B cell (primary cell): Measurements from ENCODE around the gene ZNF761. TPM values are rescaled to one million over a fixed set of nuclear protein-coding genes. Genes with fewer than 3 reads are reported as not detected.

Experiments used
- ATAC-seq: fragments of 200-7000 bp; cut with Tn5 transposase; one replicate; pipeline ENCODE4 v1.10.0; 2021; ENCODE audit warnings: low read depth, mild to moderate bottlenecking, moderate number of reproducible peaks, moderate library complexity
- CTCF ChIA-PET: fragments of 350-600 bp; sonication (Branson Sonifier 250); formaldehyde crosslinking; loops from one replicate; lab custom pipeline; 2021; ENCODE audit warnings: antibody characterized with exemption, inconsistent platforms; lab: Charles Lee
- POLR2A ChIA-PET: fragments of 350-600 bp; sonication (Branson Sonifier 250); formaldehyde crosslinking; loops from one replicate; lab custom pipeline; 2021; ENCODE audit warnings: antibody characterized with exemption; lab: Charles Lee
- DNase-seq: peaks from one replicate; pipeline ENCODE4 v3.0.0; 2013
- H2AFZ ChIP-seq: 2 replicates; pipeline ENCODE4 v1.6.1; 2012; ENCODE audit warnings: mild to moderate bottlenecking, low read depth, low read length; ENCODE audit not compliant: insufficient read depth, poor library complexity, severe bottlenecking
- H3K27ac ChIP-seq, 2 donors: 1 replicate in 1 of 2; 2 replicates in 1 of 2; pipeline ENCODE4 v1.5.1; 2012 to 2013; ENCODE audit warnings: low read length in 2 of 2, mild to moderate bottlenecking in 2 of 2, moderate library complexity in 1 of 2
- H3K27me3 ChIP-seq, 4 experiments: fragments of 200-600 bp in 1 of 4; sonication (generic) in 1 of 4; replicated peaks in 1 of 4; 1 replicate in 2 of 4; 2 replicates in 2 of 4; pipeline versions ENCODE4 v1.6.1 to v1.7.0; 2013 to 2016; ENCODE audit warnings: low read length in 3 of 4, mild to moderate bottlenecking in 2 of 4, mixed read lengths in 1 of 4, moderate library complexity in 1 of 4; ENCODE audit not compliant: insufficient read depth in 4 of 4, control insufficient read depth in 3 of 4; ENCODE audit errors: control extremely low read depth in 1 of 4
- H3K36me3 ChIP-seq, 2 experiments: replicated peaks in 1 of 2; 1 replicate in 1 of 2; 2 replicates in 1 of 2; pipeline versions ENCODE4 v1.6.1 to v1.7.1; 2013; ENCODE audit warnings: low read length in 1 of 2; ENCODE audit not compliant: insufficient read depth in 2 of 2, control insufficient read depth in 1 of 2; ENCODE audit errors: control extremely low read depth in 1 of 2, extremely low read depth in 1 of 2
- H3K4me1 ChIP-seq, 2 donors: fragments of 200-600 bp in 1 of 2; sonication (generic) in 1 of 2; 1 replicate in 1 of 2; 2 replicates in 1 of 2; pipeline versions ENCODE4 v1.5.1 to v1.6.1; 2013 to 2017; ENCODE audit warnings: low read length in 2 of 2; ENCODE audit not compliant: control insufficient read depth in 2 of 2, insufficient read depth in 2 of 2
- H3K4me2 ChIP-seq: replicated peaks from 2 replicates; pipeline ENCODE3; 2012; ENCODE audit warnings: mild to moderate bottlenecking, low read depth, low read length; ENCODE audit not compliant: poor library complexity, severe bottlenecking
- H3K4me3 ChIP-seq, 5 experiments: fragments of 200-600 bp in 1 of 5; sonication (generic) in 1 of 5; 1 replicate in 3 of 5; 2 replicates in 2 of 5; pipeline versions ENCODE4 v1.5.1 to v1.7.0; 2011 to 2016; ENCODE audit warnings: low read length in 4 of 5, mild to moderate bottlenecking in 4 of 5, low read depth in 2 of 5, control low read depth in 1 of 5, moderate library complexity in 1 of 5; ENCODE audit not compliant: insufficient read depth in 1 of 5; ENCODE audit errors: control extremely low read depth in 1 of 5, extremely low read depth in 1 of 5
- H3K79me2 ChIP-seq: fragments of 200-600 bp; sonication (generic); one replicate; pipeline ENCODE4 v1.6.0; 2016; ENCODE audit warnings: low read length; ENCODE audit not compliant: control insufficient read depth, insufficient read depth
- H3K9ac ChIP-seq: fragments of 200-600 bp; sonication (generic); 2 replicates; pipeline ENCODE4 v1.6.1; 2017; ENCODE audit warnings: mild to moderate bottlenecking, low read length, moderate library complexity
- H3K9me3 ChIP-seq, 3 donors: one replicate each; pipeline versions ENCODE4 v1.6.1 to v1.7.1; 2013; ENCODE audit warnings: low read length in 2 of 3; ENCODE audit not compliant: control insufficient read depth in 2 of 3, insufficient read depth in 1 of 3; ENCODE audit errors: control extremely low read depth in 1 of 3
- H4K20me1 ChIP-seq: 2 replicates; pipeline ENCODE4 v1.6.0; 2012; ENCODE audit warnings: mild to moderate bottlenecking, low read length; ENCODE audit not compliant: insufficient read depth, control insufficient read depth, poor library complexity, severe bottlenecking
- H3K27ac Mint-ChIP-seq: one replicate; pipeline ENCODE4 v1.8.0; 2021; ENCODE audit warnings: mixed read lengths
- H3K27me3 Mint-ChIP-seq: one replicate; pipeline ENCODE4 v1.8.0; 2021; ENCODE audit warnings: mixed read lengths
- H3K4me1 Mint-ChIP-seq: one replicate; pipeline ENCODE4 v1.8.0; 2021; ENCODE audit warnings: mixed read lengths
- H3K4me3 Mint-ChIP-seq: one replicate; pipeline ENCODE4 v1.8.0; 2021; ENCODE audit warnings: mixed read lengths
- H3K9me3 Mint-ChIP-seq: one replicate; pipeline ENCODE4 v1.8.0; 2022; ENCODE audit warnings: mixed read lengths; ENCODE audit not compliant: insufficient read depth
- CTCF ChIP-seq: fragments of 200-600 bp; IDR thresholded peaks from one replicate; pipeline ENCODE4 v1.8.0; 2022; ENCODE audit warnings: antibody characterized with exemption, mild to moderate bottlenecking
- EZH2 ChIP-seq: IDR thresholded peaks from 2 replicates; pipeline ENCODE4 v1.6.1; 2012; ENCODE audit warnings: borderline replicate concordance, low read depth, mild to moderate bottlenecking, moderate library complexity, low read length; ENCODE audit not compliant: insufficient read depth, poor library complexity, severe bottlenecking
- WGBS: methylation state at CpG from one replicate; pipeline ENCODE4 v1.1.5; 2013; ENCODE audit warnings: missing lambda C conversion rate; ENCODE audit not compliant: insufficient coverage; 5-methylcytosine and 5-hydroxymethylcytosine counted together
- intact Hi-C: fragments of 100-400 bp; cut with micrococcal nuclease; formaldehyde crosslinking; loops from one replicate; pipeline ENCODE4 v1.10.0; 2022
- polyA minus RNA-seq: library from RNA; depleted of rRNA, polyadenylated mRNA; stranded (reverse); fragments of >200 nt; gene quantifications from 2 replicates; pipeline ENCODE4 v1.2.3, GENCODE V29; 2012
- polyA plus RNA-seq: library from polyadenylated mRNA; depleted of rRNA; stranded (reverse); fragments of >200 nt; gene quantifications from 2 replicates; pipeline ENCODE4 v1.2.3, GENCODE V29; 2012
- total RNA-seq, 2 donors: library from RNA; stranded (reverse); fragments of 120-200 nt in 1 of 2; gene quantifications; 1 replicate in 1 of 2; 2 replicates in 1 of 2; pipeline versions ENCODE4 v1.2.3 to v1.2.4, GENCODE V29; 2013 to 2022

Gene ZNF761
- total RNA-seq, result 14.9 and 18.9 TPM in 2 replicates
- total RNA-seq (2013), result 16.9 TPM
- polyA plus RNA-seq, result 10.4 and 12.1 TPM in 2 replicates
- 9.2 and 10.4 TPM in 2 replicates for polyA minus RNA-seq

- Histone ChIP-seq H3K4me3 (peak within 1 kb of the TSS; percentile 60 to 83 (median 79)), H3K79me2 (peaks cover 48% of the 10 kb centered on the region), H3K36me3 (peaks cover 0 to 17% of the 10 kb centered on the region in 2 experiments), H2AFZ (peak within 1 kb of the TSS; percentile 91), H3K9ac (peak within 1 kb of the TSS; percentile 87), H3K4me2 (peak within 1 kb of the TSS; percentile 91), H3K4me1 (peaks cover 10 to 13% of the 10 kb centered on the region in 2 donors), H4K20me1 (no peaks in the 10 kb centered on the region), H3K27ac (peak within 1 kb of the TSS; percentile 61 to 82), H3K9me3 (peaks cover 0 to 9% (median 0%) of the 10 kb centered on the region in 3 donors), H3K27me3 (no peaks in the 10 kb centered on the region)
- Mint-ChIP-seq H3K27ac (peak within 1 kb of the TSS; percentile 89), H3K4me1 (peaks cover 34% of the 10 kb centered on the region), H3K4me3 (peak within 1 kb of the TSS; percentile 95), H3K9me3 (no peaks in the 10 kb centered on the region), H3K27me3 (no peaks in the 10 kb centered on the region)
- peak; percentile 98 for ATAC-seq
- ChIA-PET POLR2A (interaction anchor here (0.7 to 1.4 kb wide), 3 partner anchors 35 to 236 kb away, joined by 3 to 4 read pairs (median 3); no protein-coding TSS in a partner anchor), CTCF (interaction anchor here (1.0 kb wide), 1 partner anchor 236 kb away, joined by 3 read pairs; no protein-coding TSS in a partner anchor)
- TF ChIP-seq EZH2 (no peak), CTCF (peak; percentile 39)
- peak; percentile 97 for DNase-seq
- intact Hi-C loops, result loop anchor here (1.0 kb wide), 6 partner anchors 36 to 328 kb away; partner anchors contain the start of genes ZNF160, ZNF525, ZNF765 and ZNF813
- WGBS, result under 1% methylated on average over 41 of the region's 46 CpGs
Observed at GRCh38 chr19:53431399-53432087, at the start of gene ZNF761. Gene ZNF761, plus strand, starts transcription at chr19:53431984. Its CDS starts 15,285 bp downstream, at chr19:53447269.

GRCh38 chr19:53388168-53388567 lies 43.6 kb upstream of the ZNF761 start:
- H3K4me3 ChIP-seq, result no peak overlapping the region
- H3K27me3 Mint-ChIP-seq, result no peaks in the 10 kb centered on the region
- H2AFZ ChIP-seq, result no peak overlapping the region
- no peak for DNase-seq
- no peak overlapping the region for H3K4me2 ChIP-seq
- H3K4me3 Mint-ChIP-seq, result no peak overlapping the region
- intact Hi-C loops, result no loop called here
- H3K4me1 ChIP-seq, result no peaks in the 10 kb centered on the region
- H3K9me3 Mint-ChIP-seq, result peaks cover 30% of the 10 kb centered on the region
- peaks cover 8 to 67% (median 33%) of the 10 kb centered on the region in 3 donors for H3K9me3 ChIP-seq
- WGBS, result no CpG with 5 or more reads among the region's 3 CpGs
- H3K79me2 ChIP-seq, result no peaks in the 10 kb centered on the region
- no peaks in the 10 kb centered on the region for H3K27me3 ChIP-seq
- TF ChIP-seq CTCF (no peak), EZH2 (no peak)
- H3K27ac ChIP-seq, result no peak overlapping the region
- no peaks in the 10 kb centered on the region for H3K36me3 ChIP-seq
- no peak for ATAC-seq
- no peak overlapping the region for H3K27ac Mint-ChIP-seq
- ChIA-PET POLR2A (no interaction called here), CTCF (no interaction called here)
- H4K20me1 ChIP-seq, result no peaks in the 10 kb centered on the region
- peaks cover 3% of the 10 kb centered on the region for H3K4me1 Mint-ChIP-seq
- H3K9ac ChIP-seq, result no peak overlapping the region
